MM.1S (cell line): ENCODE measurements around the gene RERE.

ENCODE experiments used
- EZH2 ChIP-seq: fragments of 300-600 bp; sonication (generic); optimal IDR thresholded peaks from 2 replicates; pipeline ENCODE3; 2017; ENCODE audit warnings: low read depth, mild to moderate bottlenecking, antibody characterized with exemption, low read length, mixed read lengths
- EZH2phosphoT487 ChIP-seq: fragments of 300-600 bp; sonication (generic); IDR thresholded peaks from 2 replicates; pipeline ENCODE4 v1.6.1; 2018; ENCODE audit warnings: antibody characterized with exemption, low read length
- TF ChIP-seq, protein P1 (sequence below): fragments of 300-600 bp; sonication (generic); IDR thresholded peaks from 2 replicates; pipeline ENCODE4 v1.5.1; 2016; ENCODE audit warnings: antibody characterized with exemption, low read length, mixed read lengths

DNA sequence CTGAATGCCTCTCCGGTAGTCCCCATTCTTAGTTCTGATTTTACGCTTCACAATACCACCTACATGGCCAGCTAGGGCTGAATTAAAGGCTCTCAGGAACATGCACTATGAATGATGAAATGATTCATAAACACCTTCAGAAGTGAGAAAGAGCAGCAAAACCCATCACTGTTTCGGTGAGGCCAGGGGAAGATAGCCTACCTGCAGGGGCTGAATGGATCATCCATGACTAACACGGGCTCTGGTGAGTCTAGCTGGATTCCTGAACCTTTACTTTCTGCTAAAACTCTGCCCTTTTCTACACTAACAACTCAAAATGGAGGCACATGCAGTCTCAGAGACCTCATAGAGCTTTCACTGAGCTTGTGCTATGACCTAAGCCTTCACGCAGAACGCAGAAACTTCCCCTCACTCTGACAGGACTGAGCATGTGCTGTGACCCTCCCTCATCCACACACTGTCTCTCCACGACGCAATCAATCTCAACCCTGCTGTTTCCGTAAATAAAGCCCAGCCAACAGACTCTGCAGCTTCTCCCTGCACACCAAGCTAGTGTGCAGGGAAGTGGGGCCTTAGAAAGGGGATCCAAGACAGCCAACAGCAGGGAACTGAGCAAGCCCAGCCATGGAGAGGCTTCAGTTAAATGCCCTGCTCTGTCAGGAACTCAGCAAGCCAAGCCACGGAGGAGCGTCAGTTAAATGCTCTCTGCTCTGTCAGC lies 291.7 kb downstream of the RERE start:
- no peak for TF ChIP-seq EZH2
- TF ChIP-seq, protein P1, sequence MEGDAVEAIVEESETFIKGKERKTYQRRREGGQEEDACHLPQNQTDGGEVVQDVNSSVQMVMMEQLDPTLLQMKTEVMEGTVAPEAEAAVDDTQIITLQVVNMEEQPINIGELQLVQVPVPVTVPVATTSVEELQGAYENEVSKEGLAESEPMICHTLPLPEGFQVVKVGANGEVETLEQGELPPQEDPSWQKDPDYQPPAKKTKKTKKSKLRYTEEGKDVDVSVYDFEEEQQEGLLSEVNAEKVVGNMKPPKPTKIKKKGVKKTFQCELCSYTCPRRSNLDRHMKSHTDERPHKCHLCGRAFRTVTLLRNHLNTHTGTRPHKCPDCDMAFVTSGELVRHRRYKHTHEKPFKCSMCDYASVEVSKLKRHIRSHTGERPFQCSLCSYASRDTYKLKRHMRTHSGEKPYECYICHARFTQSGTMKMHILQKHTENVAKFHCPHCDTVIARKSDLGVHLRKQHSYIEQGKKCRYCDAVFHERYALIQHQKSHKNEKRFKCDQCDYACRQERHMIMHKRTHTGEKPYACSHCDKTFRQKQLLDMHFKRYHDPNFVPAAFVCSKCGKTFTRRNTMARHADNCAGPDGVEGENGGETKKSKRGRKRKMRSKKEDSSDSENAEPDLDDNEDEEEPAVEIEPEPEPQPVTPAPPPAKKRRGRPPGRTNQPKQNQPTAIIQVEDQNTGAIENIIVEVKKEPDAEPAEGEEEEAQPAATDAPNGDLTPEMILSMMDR, result no peak
- TF ChIP-seq EZH2phosphoT487, result no peak
